ENCODE data around the gene PC. TPM values are rescaled to one million over a fixed set of nuclear protein-coding genes. Genes with fewer than 3 reads are reported as not detected.

Gene PC
- polyA plus RNA-seq, 1 donor (not counting 4 experiments of a cell fraction or from before 2014, with no cell fraction given), result 13.3 TPM

DNA sequence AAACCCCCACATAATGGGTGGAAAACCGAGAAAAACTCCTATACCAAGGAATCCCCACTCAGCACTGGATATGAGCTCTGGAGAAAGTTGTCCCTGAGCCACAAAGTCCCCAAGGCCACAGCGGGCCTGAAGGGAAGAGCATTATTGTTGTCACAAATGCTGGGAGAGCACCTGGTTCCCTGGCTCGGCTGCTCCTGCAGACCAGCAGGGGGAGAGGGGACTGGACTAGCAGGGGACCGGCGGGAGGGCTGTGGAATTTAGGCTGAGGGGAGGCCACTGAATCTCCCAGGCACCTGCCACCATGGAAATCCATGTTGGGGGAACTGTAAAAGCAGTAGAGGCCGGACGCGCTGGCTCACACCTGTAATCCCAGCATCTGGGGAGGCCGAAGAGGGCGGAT is 7.0 kb downstream of the PC start:
- Histone ChIP-seq H3K9ac (ENCODE audit: control insufficient read depth, extremely low read depth, insufficient read depth, low read length) (no peak overlapping the region), H4K20me1 (ENCODE audit: control insufficient read depth, extremely low read depth, insufficient read depth, low read length) (peaks cover 2% of the 10 kb centered on the region), H3K27ac (ENCODE audit: control insufficient read depth, insufficient read depth, low read length) (no peak overlapping the region), H3K79me2 (ENCODE audit: control insufficient read depth, insufficient read depth, low read length) (no peaks in the 10 kb centered on the region), H3K9me3 (ENCODE audit: control insufficient read depth, low read depth, low read length) (no peaks in the 10 kb centered on the region), H3K4me2 (ENCODE audit: control insufficient read depth, extremely low read depth, insufficient read depth, low read depth, low read length) (no peak overlapping the region), H3K9me1 (ENCODE audit: control insufficient read depth, extremely low read depth, insufficient read depth, low read length) (no peaks in the 10 kb centered on the region), H3K27me3 (ENCODE audit: control insufficient read depth, extremely low read depth, insufficient read depth, low read length) (no peaks in the 10 kb centered on the region), H3K4me3 (ENCODE audit: control insufficient read depth in 2 of 3, extremely low read depth in 1 of 3, insufficient read depth in 2 of 3, low read depth in 1 of 3, low read length in 3 of 3) (no peak overlapping the region), H3K36me3 (ENCODE audit: control insufficient read depth in 2 of 2, extremely low read depth in 1 of 2, insufficient read depth in 2 of 2, low read length in 2 of 2) (peaks cover 0 to 5% of the 10 kb centered on the region in 2 experiments), H2AFZ (ENCODE audit: control insufficient read depth, low read length) (no peak overlapping the region), H3K4me1 (ENCODE audit: control insufficient read depth, extremely low read depth, insufficient read depth, low read length) (peaks cover 9% of the 10 kb centered on the region)
- DNase-seq (ENCODE audit: low read depth, low spot score) (no peak), FAIRE-seq (no peak)
- TF ChIP-seq EZH2 (IDR thresholded peaks at IDR 0.05; ENCODE audit: low read length), result no peak
- TF ChIP-seq, protein P1, sequence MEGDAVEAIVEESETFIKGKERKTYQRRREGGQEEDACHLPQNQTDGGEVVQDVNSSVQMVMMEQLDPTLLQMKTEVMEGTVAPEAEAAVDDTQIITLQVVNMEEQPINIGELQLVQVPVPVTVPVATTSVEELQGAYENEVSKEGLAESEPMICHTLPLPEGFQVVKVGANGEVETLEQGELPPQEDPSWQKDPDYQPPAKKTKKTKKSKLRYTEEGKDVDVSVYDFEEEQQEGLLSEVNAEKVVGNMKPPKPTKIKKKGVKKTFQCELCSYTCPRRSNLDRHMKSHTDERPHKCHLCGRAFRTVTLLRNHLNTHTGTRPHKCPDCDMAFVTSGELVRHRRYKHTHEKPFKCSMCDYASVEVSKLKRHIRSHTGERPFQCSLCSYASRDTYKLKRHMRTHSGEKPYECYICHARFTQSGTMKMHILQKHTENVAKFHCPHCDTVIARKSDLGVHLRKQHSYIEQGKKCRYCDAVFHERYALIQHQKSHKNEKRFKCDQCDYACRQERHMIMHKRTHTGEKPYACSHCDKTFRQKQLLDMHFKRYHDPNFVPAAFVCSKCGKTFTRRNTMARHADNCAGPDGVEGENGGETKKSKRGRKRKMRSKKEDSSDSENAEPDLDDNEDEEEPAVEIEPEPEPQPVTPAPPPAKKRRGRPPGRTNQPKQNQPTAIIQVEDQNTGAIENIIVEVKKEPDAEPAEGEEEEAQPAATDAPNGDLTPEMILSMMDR (optimal IDR thresholded peaks at IDR 0.05 in 1 of 3, IDR thresholded peaks at IDR 0.05 in 1 of 3, conservative IDR thresholded peaks at IDR 0.05 in 1 of 3; ENCODE audit: extremely low read depth in 1 of 3, insufficient read depth in 2 of 3, low read length in 3 of 3), result no peak
- dilution Hi-C loops (cut with MboI; ENCODE audit: extremely low pct_ligation_motif_present, low sequenced_read_pairs), result no loop called here

DNA sequence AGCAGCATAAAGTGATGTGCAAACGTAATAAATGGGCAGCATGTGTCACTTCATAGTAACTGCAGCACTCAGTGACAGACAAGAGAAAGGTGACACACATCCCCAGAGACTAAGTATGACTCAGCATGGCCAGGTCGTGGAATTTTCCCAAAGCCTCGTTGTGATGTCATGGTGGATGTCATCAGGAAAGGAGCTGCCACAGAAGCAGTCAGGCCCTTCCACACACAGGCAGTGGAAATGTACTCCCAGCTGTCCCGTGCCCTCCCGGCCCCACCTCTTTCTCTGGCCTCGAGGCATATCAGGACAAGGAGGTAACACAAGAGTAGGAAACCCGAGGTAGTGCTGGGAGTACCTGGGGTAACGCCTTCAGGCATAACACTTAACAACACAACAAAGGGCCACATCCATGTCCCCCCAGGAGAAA is 8.1 kb downstream of the PC start:
- peak; percentile 72 for DNase-seq (ENCODE audit: low read depth, low spot score)
- Histone ChIP-seq H3K36me3 (ENCODE audit: control insufficient read depth in 2 of 2, extremely low read depth in 1 of 2, insufficient read depth in 2 of 2, low read length in 2 of 2) (peaks cover 0 to 5% of the 10 kb centered on the region in 2 experiments), H3K79me2 (ENCODE audit: control insufficient read depth, insufficient read depth, low read length) (no peaks in the 10 kb centered on the region), H3K9me1 (ENCODE audit: control insufficient read depth, extremely low read depth, insufficient read depth, low read length) (no peaks in the 10 kb centered on the region), H3K9me3 (ENCODE audit: control insufficient read depth, low read depth, low read length) (no peaks in the 10 kb centered on the region), H4K20me1 (ENCODE audit: control insufficient read depth, extremely low read depth, insufficient read depth, low read length) (peaks cover 2% of the 10 kb centered on the region), H3K4me3 (ENCODE audit: control insufficient read depth in 2 of 3, extremely low read depth in 1 of 3, insufficient read depth in 2 of 3, low read depth in 1 of 3, low read length in 3 of 3) (no peak overlapping the region), H3K27ac (ENCODE audit: control insufficient read depth, insufficient read depth, low read length) (no peak overlapping the region), H3K4me2 (ENCODE audit: control insufficient read depth, extremely low read depth, insufficient read depth, low read depth, low read length) (peak overlapping the region; percentile 17), H3K27me3 (ENCODE audit: control insufficient read depth, extremely low read depth, insufficient read depth, low read length) (no peaks in the 10 kb centered on the region), H2AFZ (ENCODE audit: control insufficient read depth, low read length) (no peak overlapping the region), H3K4me1 (ENCODE audit: control insufficient read depth, extremely low read depth, insufficient read depth, low read length) (peaks cover 9% of the 10 kb centered on the region), H3K9ac (ENCODE audit: control insufficient read depth, extremely low read depth, insufficient read depth, low read length) (no peak overlapping the region)
- no peak for TF ChIP-seq EZH2 (IDR thresholded peaks at IDR 0.05; ENCODE audit: low read length)
- TF ChIP-seq, protein P1 (optimal IDR thresholded peaks at IDR 0.05 in 1 of 3, IDR thresholded peaks at IDR 0.05 in 1 of 3, conservative IDR thresholded peaks at IDR 0.05 in 1 of 3; ENCODE audit: extremely low read depth in 1 of 3, insufficient read depth in 2 of 3, low read length in 3 of 3), result no peak
- dilution Hi-C loops (cut with MboI; ENCODE audit: extremely low pct_ligation_motif_present, low sequenced_read_pairs), result no loop called here
- FAIRE-seq, result peak; percentile 13
